ENCODE measurements around the gene OXNAD1.
A peak's percentile ranks its signal among the peaks of the same experiment; 100 is the strongest.

Gene OXNAD1

GRCh38 chr3:16247282-16248061 lies 17.5 kb upstream of the OXNAD1 start:
- DNase-seq (ENCODE audit: low spot score): peak; percentile 72

GRCh38 chr3:16248556-16248955 lies 16.5 kb upstream of the OXNAD1 start:
- DNase-seq (ENCODE audit: low spot score): no peak

- peak; percentile 25 for DNase-seq (ENCODE audit: low spot score)
Observed at GRCh38 chr3:16249336-16249735, 15.7 kb upstream of the OXNAD1 start.

- DNase-seq (ENCODE audit: low spot score): no peak
Observed at GRCh38 chr3:16249886-16250285, 15.1 kb upstream of the OXNAD1 start.

GRCh38 chr3:16251316-16252085 lies 13.5 kb upstream of the OXNAD1 start:
- DNase-seq (ENCODE audit: low spot score): no peak

- no peak for DNase-seq (ENCODE audit: low spot score)
Observed at GRCh38 chr3:16252243-16252978, 12.6 kb upstream of the OXNAD1 start.

- DNase-seq (ENCODE audit: low spot score): no peak
Observed at GRCh38 chr3:16252988-16253387, 12.0 kb upstream of the OXNAD1 start.

- no peak for DNase-seq (ENCODE audit: low spot score)
Observed at GRCh38 chr3:16253601-16254000, 11.4 kb upstream of the OXNAD1 start.

- DNase-seq (ENCODE audit: low spot score): no peak
Observed at GRCh38 chr3:16254916-16255315, 10.1 kb upstream of the OXNAD1 start.

- no peak for DNase-seq (ENCODE audit: low spot score)
Observed at GRCh38 chr3:16255326-16255725, 9.7 kb upstream of the OXNAD1 start.

- no peak for DNase-seq (ENCODE audit: low spot score)
Observed at GRCh38 chr3:16255726-16256125, 9.3 kb upstream of the OXNAD1 start.

- no peak for DNase-seq (ENCODE audit: low spot score)
Observed at GRCh38 chr3:16257309-16257708, 7.7 kb upstream of the OXNAD1 start.

- no peak for DNase-seq (ENCODE audit: low spot score)
Observed at GRCh38 chr3:16258177-16258576, 6.8 kb upstream of the OXNAD1 start.

- no peak for DNase-seq (ENCODE audit: low spot score)
Observed at GRCh38 chr3:16258866-16259265, 6.1 kb upstream of the OXNAD1 start.

- DNase-seq (ENCODE audit: low spot score): no peak
Observed at GRCh38 chr3:16260046-16260445, 5.0 kb upstream of the OXNAD1 start.

- DNase-seq (ENCODE audit: low spot score): no peak
Observed at GRCh38 chr3:16262174-16262573, 2.8 kb upstream of the OXNAD1 start.

GRCh38 chr3:16264174-16264707 lies 771 bp upstream of the OXNAD1 start:
- DNase-seq (ENCODE audit: low spot score): no peak

- DNase-seq (ENCODE audit: low spot score): no peak
Observed at GRCh38 chr3:16265455-16265786, 409 bp downstream of the OXNAD1 start.

GRCh38 chr3:16266714-16267113 lies 1.7 kb downstream of the OXNAD1 start:
- DNase-seq (ENCODE audit: low spot score): no peak

- DNase-seq (ENCODE audit: low spot score): no peak
Observed at GRCh38 chr3:16270855-16271254, 5.8 kb downstream of the OXNAD1 start.

- no peak for DNase-seq (ENCODE audit: low spot score)
Observed at GRCh38 chr3:16272588-16272987, 7.6 kb downstream of the OXNAD1 start.

- DNase-seq (ENCODE audit: low spot score): no peak
Observed at GRCh38 chr3:16273867-16274266, 8.9 kb downstream of the OXNAD1 start.

GRCh38 chr3:16277471-16277870 lies 12.5 kb downstream of the OXNAD1 start:
- no peak for DNase-seq (ENCODE audit: low spot score)

Data from AG08396 (cell line).